HL-60/S4 (cell line): ENCODE data around the gene DYNLT5.

Experiments used
- in situ Hi-C: fragments of 300-500 bp; cut with MboI; formaldehyde crosslinking; loops from 2 replicates; pipeline ENCODE4 v1.14.3; 2022; ENCODE audit warnings: low sequenced_read_pairs

Gene DYNLT5

DNA sequence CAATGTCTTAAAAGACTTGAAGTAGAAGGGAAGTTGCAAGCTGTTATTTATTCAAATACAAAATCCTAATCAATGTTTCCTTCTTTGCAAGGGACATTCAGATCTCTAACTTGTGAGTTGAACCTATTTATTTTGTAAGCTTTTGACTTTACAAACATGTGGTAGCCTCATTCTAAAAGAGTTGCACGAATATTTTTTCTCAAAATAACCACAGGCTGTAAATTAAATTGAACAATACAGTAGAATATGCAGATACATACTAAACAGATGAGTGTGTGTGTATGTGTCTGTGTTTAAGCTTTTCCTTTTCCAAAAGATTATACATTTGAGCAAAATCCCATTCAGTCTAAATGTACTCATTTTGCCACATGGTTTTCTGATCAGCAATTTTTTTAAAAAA lies 4.8 kb upstream of the DYNLT5 start:
- in situ Hi-C loops: no loop called here

DNA sequence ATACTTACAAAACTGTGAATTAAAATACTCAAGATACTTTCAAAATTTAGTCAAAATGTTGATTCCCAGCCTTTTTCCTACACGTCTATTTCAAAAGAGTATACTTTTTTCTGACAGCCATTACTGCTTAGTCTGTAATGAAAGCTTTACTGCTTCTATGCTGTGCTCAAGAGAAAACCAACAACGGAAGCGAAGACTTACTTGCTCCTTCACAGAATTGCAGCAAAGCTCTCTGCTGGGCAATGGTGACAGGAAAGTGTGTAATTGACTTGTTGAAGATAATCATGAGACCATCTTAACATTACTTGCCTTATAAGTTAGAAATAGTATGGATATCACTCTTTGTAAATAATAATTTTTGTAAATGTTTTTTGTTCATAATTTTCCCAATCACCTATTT lies 1.7 kb upstream of the DYNLT5 start:
- in situ Hi-C loops: loop anchor here (25.0 kb wide), 1 partner anchor 762 kb away; no protein-coding TSS in a partner anchor

DNA sequence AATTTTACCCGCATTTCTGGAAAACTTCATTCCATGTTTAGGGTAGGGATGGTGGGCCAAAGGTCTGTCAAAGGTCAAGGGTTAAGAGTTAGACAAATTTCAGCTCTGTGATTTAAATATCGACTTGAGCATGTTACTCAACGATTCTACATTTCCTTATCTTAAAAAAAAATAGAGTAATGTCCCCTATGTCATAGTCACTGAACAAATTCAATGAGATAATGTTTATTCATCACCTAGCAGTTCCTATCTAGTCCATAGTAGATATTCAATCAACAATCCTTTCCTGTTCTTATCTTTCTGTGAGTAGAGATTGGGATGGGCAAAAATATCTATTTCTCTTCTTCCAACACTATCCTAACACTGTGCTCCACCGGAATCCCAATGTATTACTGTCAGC lies 1.1 kb upstream of the DYNLT5 start:
- in situ Hi-C loops: loop anchor here (25.0 kb wide), 1 partner anchor 761 kb away; no protein-coding TSS in a partner anchor

DNA sequence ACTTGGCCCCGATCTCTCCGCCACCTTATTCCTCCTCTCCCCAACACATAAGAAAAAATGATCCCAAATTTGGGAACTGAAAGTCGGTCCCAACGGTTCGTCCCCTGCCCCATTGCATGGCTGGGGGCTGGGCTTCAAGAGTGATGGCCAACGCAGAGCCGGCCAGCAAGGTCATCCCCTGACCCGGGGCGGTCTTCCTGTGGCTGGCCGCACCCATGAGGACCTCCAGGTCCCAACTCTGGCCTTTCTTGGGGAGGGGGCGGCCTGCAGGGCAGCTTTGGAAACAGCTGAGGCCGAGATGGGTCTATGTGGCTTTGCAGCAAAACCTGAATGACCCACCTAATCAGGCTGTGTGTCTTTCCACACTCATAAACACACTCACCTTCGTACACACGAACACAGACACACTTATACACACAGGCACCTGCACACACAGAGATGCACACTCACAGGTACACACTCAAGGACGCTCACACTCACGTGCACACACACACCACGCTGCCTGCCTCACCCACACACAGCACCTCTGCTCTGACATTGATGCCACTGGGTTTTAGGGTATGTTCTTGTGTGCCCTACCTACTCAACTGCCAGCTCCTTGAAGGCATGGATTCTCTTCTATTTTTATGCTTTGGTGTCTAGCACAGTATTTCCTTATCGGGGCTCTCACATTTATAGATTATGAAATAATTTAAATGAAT lies 562 bp downstream of the DYNLT5 start:
- in situ Hi-C loops: loop anchor here (25.0 kb wide), 1 partner anchor 759 kb away; no protein-coding TSS in a partner anchor

- in situ Hi-C loops: loop anchor here (25.0 kb wide), 1 partner anchor 755 kb away; no protein-coding TSS in a partner anchor
These were observed 5.5 kb downstream of the DYNLT5 start for GRCh38 chr1:66757722-66758240.

GRCh38 chr1:66758241-66758755 lies 6.0 kb downstream of the DYNLT5 start:
- in situ Hi-C loops: loop anchor here (25.0 kb wide), 1 partner anchor 754 kb away; no protein-coding TSS in a partner anchor

DNA sequence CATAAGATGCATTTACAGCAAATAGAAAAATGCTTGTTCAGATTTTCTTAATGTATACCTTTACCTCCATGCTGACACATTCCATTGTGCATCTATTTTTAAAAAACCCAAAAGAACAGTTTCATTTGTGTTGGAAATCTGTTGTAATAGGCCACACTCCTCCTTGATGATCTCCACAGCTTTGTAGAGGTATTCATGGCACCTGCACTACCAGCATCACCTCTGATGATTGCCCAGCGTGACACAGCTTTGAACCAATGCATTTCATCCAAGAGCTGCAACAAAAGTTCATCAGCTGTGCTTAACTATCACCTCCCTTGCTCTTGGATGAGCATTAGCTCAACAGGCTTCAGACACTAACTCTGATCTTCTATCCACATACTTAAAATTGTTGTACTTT lies 8.2 kb downstream of the DYNLT5 start:
- in situ Hi-C loops: loop anchor here (10.0 to 25.0 kb wide), 2 partner anchors 384 to 752 kb away; no protein-coding TSS in a partner anchor

DNA sequence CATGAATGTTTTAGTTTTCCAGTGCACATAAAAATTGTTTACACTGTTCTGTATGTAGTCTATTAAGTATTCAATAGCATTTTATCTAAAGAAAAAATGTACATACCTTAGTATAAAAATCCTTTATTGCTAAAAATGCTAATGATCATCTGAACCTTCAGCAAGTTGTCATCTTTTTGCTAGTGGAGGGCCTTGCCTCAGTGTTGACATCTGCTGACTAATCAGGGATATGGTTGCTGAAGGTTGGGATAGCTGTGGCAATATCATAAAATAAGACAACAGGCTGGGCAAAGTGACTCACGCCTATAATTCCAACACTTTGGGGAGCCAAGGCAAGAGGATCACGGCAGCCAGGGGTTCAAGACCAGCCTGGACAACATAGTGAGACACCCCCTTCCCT lies 9.0 kb downstream of the DYNLT5 start:
- in situ Hi-C loops: loop anchor here (10.0 to 25.0 kb wide), 2 partner anchors 384 to 751 kb away; no protein-coding TSS in a partner anchor

DNA sequence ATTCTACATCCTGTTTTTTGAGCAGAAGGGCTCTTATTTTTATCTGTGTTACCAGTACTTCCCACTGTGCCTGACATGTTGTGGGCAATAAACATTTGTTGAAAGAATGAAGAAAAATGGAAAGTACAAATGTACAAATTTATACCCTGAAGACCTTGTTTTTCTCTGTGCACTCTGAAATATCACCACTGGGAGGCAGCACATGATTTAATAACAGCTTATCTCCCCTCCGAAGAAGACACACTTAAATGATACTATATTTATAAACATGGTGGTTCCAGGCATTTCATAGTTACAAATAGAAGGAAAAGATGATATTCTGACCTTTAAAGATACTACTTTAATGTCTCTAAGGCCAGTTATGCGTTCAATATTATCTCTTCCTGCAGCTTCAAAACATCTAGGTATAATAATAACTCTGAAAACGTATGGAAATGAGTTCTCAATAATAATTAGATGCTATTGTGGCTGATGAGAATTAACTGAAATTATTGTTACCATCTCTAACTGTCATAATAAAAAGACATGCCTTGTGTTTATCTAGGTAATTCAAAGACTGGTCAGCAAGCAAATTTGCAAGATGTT lies 12.8 kb downstream of the DYNLT5 start:
- in situ Hi-C loops: loop anchor here (10.0 to 25.0 kb wide), 2 partner anchors 380 to 747 kb away; no protein-coding TSS in a partner anchor

- in situ Hi-C loops: loop anchor here (10.0 to 25.0 kb wide), 2 partner anchors 377 to 745 kb away; no protein-coding TSS in a partner anchor
These were observed 15.4 kb downstream of the DYNLT5 start for GRCh38 chr1:66767626-66768025.

GRCh38 chr1:66768965-66769364 lies 16.7 kb downstream of the DYNLT5 start:
- in situ Hi-C loops: loop anchor here (10.0 to 25.0 kb wide), 2 partner anchors 376 to 743 kb away; no protein-coding TSS in a partner anchor

GRCh38 chr1:66769512-66770229 lies 17.4 kb downstream of the DYNLT5 start:
- in situ Hi-C loops: loop anchor here (10.0 to 25.0 kb wide), 2 partner anchors 375 to 743 kb away; no protein-coding TSS in a partner anchor

DNA sequence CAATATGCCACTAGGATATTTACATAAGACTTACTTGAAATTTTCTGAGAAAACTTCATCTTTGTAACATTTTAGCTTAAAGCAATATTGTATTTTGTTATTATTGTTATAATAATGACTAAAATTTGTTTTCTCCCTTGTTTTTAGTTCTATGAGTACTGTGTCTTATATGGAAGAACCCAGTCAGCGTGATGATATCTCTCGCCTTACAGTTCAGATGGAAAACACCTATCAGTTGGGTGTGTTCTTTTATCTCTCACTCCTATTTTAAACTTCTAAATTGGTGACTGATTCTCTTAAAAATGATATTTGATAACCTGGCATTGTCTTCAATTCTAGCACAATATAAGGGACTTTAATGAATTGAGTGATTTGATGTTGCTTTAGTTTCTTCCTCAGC lies 18.0 kb downstream of the DYNLT5 start:
- in situ Hi-C loops: loop anchor here (25.0 kb wide), 1 partner anchor 742 kb away; no protein-coding TSS in a partner anchor

DNA sequence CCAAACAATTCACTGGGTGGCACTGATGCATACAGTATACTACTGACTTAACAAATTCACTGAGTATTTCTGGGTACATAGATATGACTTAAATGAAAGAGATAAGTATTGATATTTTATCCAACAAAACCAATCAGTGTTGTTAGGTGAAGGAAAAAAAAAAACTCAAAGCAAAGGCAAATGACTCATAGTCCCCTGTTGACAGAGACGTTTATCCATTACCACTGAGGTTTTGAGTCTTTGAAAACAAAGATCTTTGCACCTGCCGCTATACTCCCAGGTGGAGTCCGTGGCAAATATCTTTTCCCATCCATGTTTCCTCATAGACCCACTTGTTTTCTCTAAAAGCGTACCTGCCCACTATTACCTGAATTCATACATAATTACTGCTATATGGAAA lies 18.4 kb downstream of the DYNLT5 start:
- in situ Hi-C loops: loop anchor here (25.0 kb wide), 1 partner anchor 742 kb away; no protein-coding TSS in a partner anchor

DNA sequence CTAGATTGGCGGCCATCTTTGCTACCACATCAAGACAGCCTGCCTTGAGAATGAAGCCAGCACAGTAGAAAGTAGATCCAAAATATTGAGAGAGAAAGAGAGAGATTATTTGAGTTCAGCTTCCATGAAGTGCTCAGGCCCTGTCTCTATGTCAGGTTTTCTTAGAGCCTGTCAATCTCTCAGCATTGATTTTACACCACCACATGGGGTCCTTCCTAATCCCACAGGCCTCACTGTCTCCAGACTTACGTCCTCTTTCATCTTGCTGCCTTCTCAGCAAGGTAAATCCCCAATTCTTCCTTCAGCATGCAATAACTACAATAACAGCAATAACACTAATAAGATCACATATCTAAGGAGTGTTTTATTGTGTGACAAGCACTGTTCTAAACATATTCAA lies 21.0 kb downstream of the DYNLT5 start:
- in situ Hi-C loops: loop anchor here (25.0 kb wide), 1 partner anchor 739 kb away; no protein-coding TSS in a partner anchor

GRCh38 chr1:66774438-66774837 lies 22.2 kb downstream of the DYNLT5 start:
- in situ Hi-C loops: loop anchor here (25.0 kb wide), 1 partner anchor 738 kb away; no protein-coding TSS in a partner anchor

- in situ Hi-C loops: no loop called here
These were observed 23.4 kb downstream of the DYNLT5 start for GRCh38 chr1:66775646-66776045.

- in situ Hi-C loops: no loop called here
These were observed 25.6 kb downstream of the DYNLT5 start for GRCh38 chr1:66777831-66778230.

DNA sequence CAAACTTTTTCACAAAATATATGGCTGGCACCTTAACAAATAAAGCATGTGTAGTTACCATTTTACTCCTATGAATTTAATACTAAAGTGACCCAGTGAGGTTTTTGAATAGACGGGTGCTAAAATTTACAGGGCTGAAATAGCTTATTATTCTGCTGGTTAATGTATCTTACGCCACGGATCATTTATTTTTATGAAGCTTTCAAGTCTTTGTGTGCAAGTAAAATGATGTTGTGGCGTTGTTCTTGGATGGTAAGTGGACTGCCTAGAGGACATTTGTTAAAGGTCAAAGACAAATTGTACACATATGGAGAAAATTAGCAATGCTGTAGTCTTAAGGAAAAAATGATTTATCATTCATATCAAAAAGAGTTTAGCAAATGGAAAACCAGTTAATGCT lies 26.0 kb downstream of the DYNLT5 start:
- in situ Hi-C loops: no loop called here

DNA sequence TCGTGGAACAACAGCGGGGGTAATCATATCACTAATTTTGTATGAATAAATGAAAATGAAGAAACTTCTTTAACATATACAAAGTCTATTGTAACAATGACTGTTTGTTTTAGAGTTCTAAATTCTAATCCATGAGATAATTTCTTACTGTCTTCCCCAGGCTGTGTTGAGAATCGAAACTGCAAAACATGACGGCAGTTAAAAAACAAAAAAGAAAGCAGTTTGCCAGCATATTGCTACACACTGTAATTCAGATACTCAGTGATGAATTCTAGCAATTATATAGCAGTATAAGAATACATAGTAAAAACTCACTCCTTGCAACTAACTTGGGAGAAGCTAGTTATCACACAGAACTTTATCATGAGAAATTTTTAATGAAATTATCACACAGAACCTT lies 26.7 kb downstream of the DYNLT5 start:
- in situ Hi-C loops: no loop called here
